ENCODE measurements around the gene GPATCH1. TPM values are rescaled to one million over a fixed set of nuclear protein-coding genes. Genes with fewer than 3 reads are reported as not detected.
A peak's percentile ranks its signal among the peaks of the same experiment; 100 is the strongest.

The GPATCH1 gene
- total and polyA plus RNA-seq, 2 of the 13 experiments (the other 11 are each of a cell fraction or from before 2014, with no cell fraction given) = 6.8 to 6.9 TPM

DNA sequence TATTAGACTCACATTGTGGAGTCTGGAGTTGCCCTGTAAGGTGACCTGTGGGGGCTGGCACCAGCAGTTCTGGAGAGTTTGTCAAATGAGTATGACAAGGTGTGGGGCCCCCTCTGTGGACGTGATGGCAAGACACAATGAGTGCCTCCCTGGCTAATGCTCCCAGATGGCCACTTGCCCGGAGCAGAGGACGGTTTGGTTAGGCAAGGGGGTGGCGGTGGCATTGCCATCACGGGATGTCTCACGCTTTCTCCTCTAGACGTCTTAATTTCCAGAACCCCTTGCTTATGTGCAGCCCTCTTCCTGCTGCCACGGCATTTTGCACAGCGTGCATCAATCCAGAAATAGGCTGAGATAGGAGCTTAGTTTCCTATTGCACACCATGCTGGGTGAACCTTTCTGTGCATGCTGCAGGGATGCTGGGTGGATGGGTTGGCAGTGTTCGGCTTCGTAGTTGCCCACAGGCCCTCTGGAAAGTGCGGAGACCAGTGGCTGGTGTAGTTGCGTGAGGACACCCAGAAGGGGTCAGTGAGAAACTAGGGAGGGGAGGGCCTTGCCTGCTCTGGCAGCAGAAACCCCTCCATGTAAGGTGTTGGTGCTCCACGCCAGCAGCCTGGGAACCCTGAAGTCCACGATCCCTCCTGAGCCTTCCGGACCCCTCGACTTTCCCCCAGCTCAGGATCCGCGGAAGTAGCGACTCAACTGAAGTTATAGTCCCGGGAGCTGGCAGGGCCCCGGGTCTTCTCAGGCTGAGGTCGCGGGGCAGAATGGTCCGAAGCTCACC is 95.1 kb downstream of the GPATCH1 start:
- 0% methylated on average over 1 of the region's 25 CpGs for WGBS (ENCODE audit: low lambda C conversion rate)
- Histone ChIP-seq H4K20me1 (ENCODE audit: insufficient read depth, low read length) (no peaks in the 10 kb centered on the region), H3K36me3 (replicated peaks in 1 of 2; ENCODE audit: control insufficient read depth in 1 of 2, insufficient read depth in 2 of 2, low read length in 2 of 2) (no peaks in the 10 kb centered on the region), H3K4me2 (ENCODE audit: low read depth, low read length) (peak overlapping the region; percentile 92), H3K4me3 (replicated peaks in 1 of 3; ENCODE audit: insufficient read depth in 1 of 3, low read depth in 2 of 3, low read length in 3 of 3) (peak overlapping the region; percentile 80 to 97 (median 86)), H2AFZ (ENCODE audit: low read length) (no peak overlapping the region), H3K79me2 (ENCODE audit: insufficient read depth, low read length) (peaks cover 7% of the 10 kb centered on the region), H3K27ac (ENCODE audit: extremely low read length, insufficient read depth, low read length) (peak overlapping the region; percentile 92), H3K4me1 (ENCODE audit: insufficient read depth, low read length) (peaks cover 65% of the 10 kb centered on the region), H3K9ac (ENCODE audit: insufficient read depth, low read depth, low read length) (peak overlapping the region; percentile 98), H3K9me3 (ENCODE audit: low read length) (no peaks in the 10 kb centered on the region), H3K27me3 (ENCODE audit: control insufficient read depth in 1 of 2, insufficient read depth in 2 of 2, low read length in 2 of 2) (peaks cover 0 to 4% of the 10 kb centered on the region in 2 experiments; a peak in 1 of 5 replicates)
- DNase-seq (ENCODE audit: low spot score) (peak; percentile 61), FAIRE-seq (peak; percentile 51), ATAC-seq (peak; percentile 48)
- CTCF ChIA-PET (ENCODE audit: low intra/inter-chr PET ratio, low total read pairs) = interaction anchor here (2.2 kb wide), 1 partner anchor 32 kb away, joined by 9 read pairs; no protein-coding TSS in a partner anchor
- intact Hi-C loops (cut with micrococcal nuclease; ENCODE audit: unreplicated experiment) = loop anchor here (2.0 kb wide), 1 partner anchor 31 kb away; no protein-coding TSS in a partner anchor
- POLR2A ChIA-PET = interaction anchor here (0.8 to 2.8 kb wide), 19 partner anchors 10 to 620 kb away, joined by 3 to 46 read pairs (median 8); partner anchors contain the start of genes CEBPA, CEP89, FAAP24 and KCTD15
- TSS peak; percentile 81 for BruUV-seq (replicated peaks)
- in situ Hi-C loops (cut with HindIII; ENCODE audit: extremely low pct_ligation_motif_present, low pct_unique_long_range_greater_than_20kb) = loop anchor here (5.0 kb wide), 1 partner anchor 34 kb away; no protein-coding TSS in a partner anchor
- TF ChIP-seq ZFP82 (CRISPR knock-in tag; IDR thresholded peaks at IDR 0.05; ENCODE audit: borderline replicate concordance) (no peak), FOSL2 (CRISPR knock-in tag; IDR thresholded peaks at IDR 0.05) (no peak), ZKSCAN5 (CRISPR knock-in tag; IDR thresholded peaks at IDR 0.05) (no peak), KAT2B (IDR thresholded peaks at IDR 0.05; ENCODE audit: borderline replicate concordance, low read depth, low read length) (no peak), ZNF431 (CRISPR knock-in tag; IDR thresholded peaks at IDR 0.05; ENCODE audit: borderline replicate concordance, low read depth) (0 out of 2 replicates have a peak, but pooled peaks have one; percentile 10), HDAC2 (CRISPR knock-in tag; IDR thresholded peaks at IDR 0.05) (no peak), DNMT1 (CRISPR knock-in tag; IDR thresholded peaks at IDR 0.05) (no peak), BRD4 (CRISPR knock-in tag; IDR thresholded peaks at IDR 0.05) (no peak), HOXA3 (CRISPR knock-in tag; IDR thresholded peaks at IDR 0.05) (no peak), SAFB2 (CRISPR knock-in tag; IDR thresholded peaks at IDR 0.05; ENCODE audit: borderline replicate concordance, low read depth) (no peak), ZNF124 (CRISPR knock-in tag; IDR thresholded peaks at IDR 0.05) (no peak), ZNF136 (CRISPR knock-in tag; IDR thresholded peaks at IDR 0.05; ENCODE audit: low read depth) (0 out of 2 replicates have a peak, but pooled peaks have one; percentile 3), ZNF101 (CRISPR knock-in tag; IDR thresholded peaks at IDR 0.05; ENCODE audit: borderline replicate concordance, low read depth) (no peak), TARDBP (CRISPR knock-in tag; IDR thresholded peaks at IDR 0.05) (no peak), HNRNPL (IDR thresholded peaks at IDR 0.05; ENCODE audit: low read depth, low read length) (0 out of 2 replicates have a peak, but pooled peaks have one; percentile 35)
- TF ChIP-seq, protein P1, sequence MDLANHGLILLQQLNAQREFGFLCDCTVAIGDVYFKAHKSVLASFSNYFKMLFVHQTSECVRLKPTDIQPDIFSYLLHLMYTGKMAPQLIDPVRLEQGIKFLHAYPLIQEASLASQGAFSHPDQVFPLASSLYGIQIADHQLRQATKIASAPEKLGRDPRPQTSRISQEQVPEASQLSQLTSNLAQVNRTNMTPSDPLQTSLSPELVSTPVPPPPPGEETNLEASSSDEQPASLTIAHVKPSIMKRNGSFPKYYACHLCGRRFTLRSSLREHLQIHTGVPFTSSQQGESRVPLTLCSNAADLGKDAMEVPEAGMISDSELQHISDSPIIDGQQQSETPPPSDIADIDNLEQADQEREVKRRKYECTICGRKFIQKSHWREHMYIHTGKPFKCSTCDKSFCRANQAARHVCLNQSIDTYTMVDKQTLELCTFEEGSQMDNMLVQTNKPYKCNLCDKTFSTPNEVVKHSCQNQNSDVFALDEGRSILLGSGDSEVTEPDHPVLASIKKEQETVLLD (CRISPR knock-in tag; IDR thresholded peaks at IDR 0.05; ENCODE audit: low read depth) = no peak
- TF ChIP-seq, protein P2, sequence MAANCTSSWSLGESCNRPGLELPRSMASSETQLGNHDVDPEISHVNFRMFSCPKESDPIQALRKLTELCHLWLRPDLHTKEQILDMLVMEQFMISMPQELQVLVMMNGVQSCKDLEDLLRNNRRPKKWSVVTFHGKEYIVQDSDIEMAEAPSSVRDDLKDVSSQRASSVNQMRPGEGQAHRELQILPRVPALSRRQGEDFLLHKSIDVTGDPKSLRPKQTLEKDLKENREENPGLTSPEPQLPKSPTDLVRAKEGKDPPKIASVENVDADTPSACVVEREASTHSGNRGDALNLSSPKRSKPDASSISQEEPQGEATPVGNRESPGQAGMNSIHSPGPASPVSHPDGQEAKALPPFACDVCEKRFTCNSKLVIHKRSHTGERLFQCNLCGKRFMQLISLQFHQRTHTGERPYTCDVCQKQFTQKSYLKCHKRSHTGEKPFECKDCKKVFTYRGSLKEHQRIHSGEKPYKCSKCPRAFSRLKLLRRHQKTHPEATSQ (CRISPR knock-in tag; IDR thresholded peaks at IDR 0.05; ENCODE audit: borderline replicate concordance) = no peak
- TF ChIP-seq, protein P3, sequence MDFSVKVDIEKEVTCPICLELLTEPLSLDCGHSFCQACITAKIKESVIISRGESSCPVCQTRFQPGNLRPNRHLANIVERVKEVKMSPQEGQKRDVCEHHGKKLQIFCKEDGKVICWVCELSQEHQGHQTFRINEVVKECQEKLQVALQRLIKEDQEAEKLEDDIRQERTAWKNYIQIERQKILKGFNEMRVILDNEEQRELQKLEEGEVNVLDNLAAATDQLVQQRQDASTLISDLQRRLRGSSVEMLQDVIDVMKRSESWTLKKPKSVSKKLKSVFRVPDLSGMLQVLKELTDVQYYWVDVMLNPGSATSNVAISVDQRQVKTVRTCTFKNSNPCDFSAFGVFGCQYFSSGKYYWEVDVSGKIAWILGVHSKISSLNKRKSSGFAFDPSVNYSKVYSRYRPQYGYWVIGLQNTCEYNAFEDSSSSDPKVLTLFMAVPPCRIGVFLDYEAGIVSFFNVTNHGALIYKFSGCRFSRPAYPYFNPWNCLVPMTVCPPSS (IDR thresholded peaks at IDR 0.05) = no peak
- TF ChIP-seq, protein P4, sequence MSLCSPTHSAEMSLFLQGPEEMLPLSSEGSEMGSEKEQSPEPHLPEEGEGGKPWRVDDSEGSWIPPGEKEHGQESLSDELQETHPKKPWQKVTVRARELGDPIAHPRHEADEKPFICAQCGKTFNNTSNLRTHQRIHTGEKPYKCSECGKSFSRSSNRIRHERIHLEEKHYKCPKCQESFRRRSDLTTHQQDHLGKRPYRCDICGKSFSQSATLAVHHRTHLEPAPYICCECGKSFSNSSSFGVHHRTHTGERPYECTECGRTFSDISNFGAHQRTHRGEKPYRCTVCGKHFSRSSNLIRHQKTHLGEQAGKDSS (CRISPR knock-in tag; IDR thresholded peaks at IDR 0.05; ENCODE audit: borderline replicate concordance, low read depth) = peak; percentile 10; the same call in 1 of the 2 replicates
